ENCODE data around the gene KRT5.

The KRT5 gene

DNA sequence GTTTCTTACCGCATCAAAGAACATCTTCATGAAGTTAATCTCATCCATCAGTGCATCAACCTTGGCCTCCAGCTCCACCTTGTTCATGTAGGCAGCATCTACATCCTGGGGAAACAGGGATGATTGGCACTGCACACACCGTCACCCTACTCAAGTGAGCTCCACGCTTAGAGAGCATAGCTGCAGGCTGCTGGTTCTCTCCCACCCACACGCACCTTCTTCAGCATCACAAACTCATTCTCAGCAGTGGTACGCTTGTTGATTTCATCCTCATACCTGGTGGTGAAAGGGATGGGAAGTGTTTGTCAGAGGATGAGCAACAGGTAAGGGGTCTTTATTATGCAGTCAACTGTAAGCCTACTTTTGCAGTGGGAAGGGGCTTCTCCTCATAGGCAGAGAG, 2.3 kb downstream of the KRT5 start:
- in situ Hi-C loops (cut with HindIII; ENCODE audit: low sequenced_read_pairs) = no loop called here
- no peak overlapping the region for H3K4me3 ChIP-seq (ENCODE audit: low read depth, low read length)
- no peak for DNase-seq (ENCODE audit: low read depth, low spot score)
- TF ChIP-seq CTCF (IDR thresholded peaks at IDR 0.05; ENCODE audit: low read depth, low read length) = no peak

- no peak for DNase-seq (ENCODE audit: low read depth, low spot score)
- in situ Hi-C loops (cut with HindIII; ENCODE audit: low sequenced_read_pairs) = no loop called here
- H3K4me3 ChIP-seq (ENCODE audit: low read depth, low read length) = no peak overlapping the region
- TF ChIP-seq CTCF (IDR thresholded peaks at IDR 0.05; ENCODE audit: low read depth, low read length) = no peak
Measured at GRCh38 chr12:52517005-52517835, 3.0 kb downstream of the KRT5 start.

- TF ChIP-seq CTCF (IDR thresholded peaks at IDR 0.05; ENCODE audit: low read depth, low read length) = no peak
- in situ Hi-C loops (cut with HindIII; ENCODE audit: low sequenced_read_pairs) = no loop called here
- H3K4me3 ChIP-seq (ENCODE audit: low read depth, low read length) = no peak overlapping the region
- DNase-seq (ENCODE audit: low read depth, low spot score) = no peak
Measured at GRCh38 chr12:52515927-52516831, 4.0 kb downstream of the KRT5 start.

DNA sequence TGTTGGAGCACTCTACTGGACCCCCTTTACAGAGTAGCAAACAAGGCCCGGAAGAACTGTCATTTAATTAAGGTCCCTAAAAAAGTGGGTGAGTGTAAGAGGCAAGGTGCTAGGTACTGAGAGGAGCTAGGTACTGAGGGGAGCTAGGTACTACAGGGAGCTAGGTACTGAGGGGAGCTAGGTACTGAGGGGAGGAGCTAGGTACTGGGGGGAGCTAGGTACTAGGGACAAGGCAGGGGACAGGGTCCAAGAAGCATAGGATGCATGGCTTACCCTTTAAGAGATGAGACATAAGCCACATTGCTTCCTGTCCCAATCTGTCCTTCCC, 4.9 kb downstream of the KRT5 start:
- in situ Hi-C loops (cut with HindIII; ENCODE audit: low sequenced_read_pairs) = no loop called here
- H3K4me3 ChIP-seq (ENCODE audit: low read depth, low read length) = no peak overlapping the region

GRCh38 chr12:52514471-52515318, 5.5 kb downstream of the KRT5 start:
- in situ Hi-C loops (cut with HindIII; ENCODE audit: low sequenced_read_pairs) = no loop called here
- DNase-seq (ENCODE audit: low read depth, low spot score) = no peak
- no peak overlapping the region for H3K4me3 ChIP-seq (ENCODE audit: low read depth, low read length)
- no peak for TF ChIP-seq CTCF (IDR thresholded peaks at IDR 0.05; ENCODE audit: low read depth, low read length)

More for the DNA sequence above, 4.9 kb downstream of the KRT5 start:
- TF ChIP-seq CTCF (IDR thresholded peaks at IDR 0.05; ENCODE audit: low read depth, low read length) = no peak
- no peak for DNase-seq (ENCODE audit: low read depth, low spot score)

DNA sequence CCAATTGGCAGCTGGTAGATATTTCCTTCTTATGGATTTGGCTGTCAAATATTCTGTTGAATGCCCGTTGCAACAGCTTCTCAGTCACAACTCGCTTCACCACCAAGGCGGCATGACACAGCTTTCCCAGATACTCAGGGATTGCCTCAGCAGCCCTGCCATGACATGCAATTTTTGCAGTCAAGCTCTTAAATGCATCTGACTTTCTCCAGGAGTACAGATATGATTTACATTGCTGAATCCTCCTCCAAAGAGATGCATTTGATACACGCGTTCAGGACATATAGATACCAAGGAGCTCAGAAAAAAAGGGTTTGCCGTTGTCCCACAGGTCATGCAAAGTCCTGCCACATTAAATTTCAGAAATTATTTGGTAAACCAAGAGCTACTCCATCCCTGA, 6.5 kb downstream of the KRT5 start:
- in situ Hi-C loops (cut with HindIII; ENCODE audit: low sequenced_read_pairs) = no loop called here
- no peak for TF ChIP-seq CTCF (IDR thresholded peaks at IDR 0.05; ENCODE audit: low read depth, low read length)
- no peak for DNase-seq (ENCODE audit: low read depth, low spot score)
- no peak overlapping the region for H3K4me3 ChIP-seq (ENCODE audit: low read depth, low read length)
